Amniotic stem cell (primary cell): ENCODE measurements around the gene CLEC4G.
"Not testable (repeated sequence)": the region's sequence is repeated elsewhere in the genome, so short reads cannot be mapped to it uniquely, and the experiment has no call there.

Experiments
- DNase-seq: peaks from one replicate; lab custom pipeline; 2025; lab: John Stamatoyannopoulos, UW

Gene CLEC4G

DNA sequence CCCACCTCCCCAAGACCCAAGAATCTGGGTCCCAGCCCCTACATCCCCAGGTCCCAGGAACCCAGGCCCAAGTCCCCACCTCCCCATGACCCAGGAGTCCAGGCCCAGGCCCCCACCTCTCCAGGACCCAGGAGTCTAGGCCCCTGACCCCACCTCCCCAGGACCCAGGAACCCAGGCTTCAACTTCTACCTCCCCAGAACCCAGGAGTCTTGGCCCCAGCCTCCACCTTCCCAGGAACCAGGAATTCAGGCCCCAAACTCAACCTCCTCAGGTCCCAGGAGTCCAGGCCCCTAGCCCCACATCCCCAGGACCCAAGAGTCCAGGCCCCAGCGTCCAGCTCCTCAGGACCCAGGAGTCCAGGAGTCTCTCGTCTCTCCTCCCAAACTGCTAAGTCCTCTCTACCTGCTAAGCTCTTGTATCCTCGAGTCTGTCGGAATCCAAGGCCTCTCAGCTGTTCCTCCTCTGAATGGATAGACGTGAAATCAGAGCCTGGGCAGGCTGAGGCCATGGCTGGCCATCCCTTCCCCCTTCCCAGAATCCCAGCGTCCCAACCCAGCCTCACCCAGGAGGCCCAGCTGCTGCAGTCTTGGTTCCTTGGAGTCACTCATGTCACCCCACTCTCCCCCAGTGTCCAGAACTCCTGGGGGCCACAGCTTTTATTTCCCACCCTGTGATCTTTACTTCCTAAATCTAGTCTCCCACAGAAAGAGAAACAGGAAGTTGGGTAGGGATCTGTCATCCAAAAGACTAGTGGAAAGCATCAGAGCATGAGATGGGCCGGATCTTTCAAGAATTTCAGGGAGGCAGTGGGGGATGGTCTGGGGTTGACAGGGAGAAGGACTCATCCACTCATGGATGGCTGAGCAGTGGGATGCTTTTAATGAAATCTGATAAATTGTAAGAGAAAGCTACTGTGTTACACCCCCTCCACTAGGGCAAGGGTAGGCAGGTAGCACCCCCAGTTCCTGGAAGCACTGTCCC, 15.3 kb upstream of the CLEC4G start, which contains the start of gene CD209:
Gene CD209, minus strand, starts transcription at position 632 of the 982 bp plus-strand sequence. Its CDS starts 23 bp downstream, at position 609.
- DNase-seq: no peak

GRCh38 chr19:7746306-7746705, 14.4 kb upstream of the CLEC4G start:
- DNase-seq: not testable (repeated sequence)

DNA sequence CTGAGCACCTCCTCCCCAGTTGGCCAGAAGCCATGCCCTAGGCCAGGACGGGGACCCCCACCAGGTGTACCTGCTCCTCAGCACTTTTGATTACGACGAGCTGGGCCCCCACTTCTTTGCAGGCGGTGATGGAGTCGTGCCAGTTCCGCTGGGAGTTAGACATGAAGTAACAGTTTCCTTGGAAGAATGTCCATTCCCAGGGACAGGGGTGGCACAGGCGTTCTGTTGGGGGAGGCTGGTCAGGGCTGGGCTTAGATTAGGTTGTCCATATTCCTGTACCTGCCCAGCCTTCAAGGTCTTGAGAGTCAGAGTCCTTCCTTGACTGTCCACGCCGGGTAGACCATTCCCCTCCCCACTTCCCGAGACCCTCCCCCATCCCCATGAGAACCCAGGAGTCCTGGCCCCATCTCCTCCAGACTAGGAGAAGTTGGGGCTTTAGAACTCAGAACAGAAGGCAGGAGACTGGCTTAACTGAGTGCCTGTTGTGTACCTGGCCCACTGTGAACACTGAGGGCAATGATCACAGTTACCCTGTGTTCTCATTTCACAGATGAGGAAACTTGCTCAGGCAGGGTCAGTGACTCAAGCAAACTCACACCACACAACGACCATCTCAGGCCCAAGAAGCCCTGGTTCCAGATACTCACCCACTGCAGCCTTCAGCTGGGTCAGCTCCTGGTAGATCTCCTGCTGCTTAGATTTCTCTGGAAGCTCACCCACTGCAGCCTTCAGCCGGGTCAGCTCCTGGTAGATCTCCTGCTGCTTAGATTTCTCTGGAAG, 13.2 kb upstream of the CLEC4G start:
- DNase-seq: no peak

DNA sequence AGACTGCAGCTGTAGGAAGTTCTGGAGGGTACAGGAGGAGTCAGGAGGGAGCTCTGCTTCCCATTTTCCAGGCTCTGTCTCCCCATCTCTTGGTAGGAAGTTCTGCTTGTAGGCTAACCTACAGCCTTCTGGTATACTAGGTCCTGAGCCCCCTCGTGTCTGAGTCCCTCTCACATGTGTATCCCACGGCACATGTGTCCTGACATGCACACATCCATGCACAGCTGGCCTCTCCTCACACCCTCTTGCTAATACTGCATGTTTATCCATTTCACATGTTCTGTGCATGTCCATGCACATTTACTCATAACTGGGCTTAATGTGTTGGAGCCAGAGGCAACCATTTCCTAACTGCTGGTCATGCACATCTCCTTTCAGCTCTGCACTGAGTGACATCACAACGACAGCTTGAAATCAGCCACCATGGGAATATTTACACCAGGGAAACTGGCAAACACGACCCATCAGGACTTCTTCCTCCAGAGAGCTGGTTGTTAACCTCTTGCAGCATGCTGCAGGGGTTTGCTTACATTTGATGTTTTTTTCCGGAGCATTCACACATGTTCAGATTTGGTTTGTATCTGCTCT, 12.4 kb upstream of the CLEC4G start:
- DNase-seq: no peak

- DNase-seq: no peak
Measured at GRCh38 chr19:7743425-7743841, 11.5 kb upstream of the CLEC4G start.

DNA sequence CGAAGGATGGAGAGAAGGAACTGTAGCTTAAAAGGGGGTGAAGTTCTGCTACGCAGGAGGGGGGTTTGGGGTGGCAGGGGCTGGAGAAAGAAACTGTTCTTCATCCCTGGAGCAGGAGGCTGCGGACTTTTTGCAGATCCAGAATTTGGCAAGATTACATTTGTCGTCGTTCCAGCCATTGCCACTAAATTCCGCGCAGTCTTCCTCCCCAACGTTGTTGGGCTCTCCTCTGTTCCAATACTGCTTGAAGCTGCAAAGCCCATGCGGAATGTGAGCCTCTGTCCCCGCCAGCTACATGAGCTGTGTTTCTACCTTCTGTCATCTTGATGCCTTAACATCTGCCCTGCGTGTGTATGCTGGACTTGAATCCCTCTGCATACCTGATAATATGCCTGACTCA, 11.1 kb upstream of the CLEC4G start:
- DNase-seq: no peak

DNA sequence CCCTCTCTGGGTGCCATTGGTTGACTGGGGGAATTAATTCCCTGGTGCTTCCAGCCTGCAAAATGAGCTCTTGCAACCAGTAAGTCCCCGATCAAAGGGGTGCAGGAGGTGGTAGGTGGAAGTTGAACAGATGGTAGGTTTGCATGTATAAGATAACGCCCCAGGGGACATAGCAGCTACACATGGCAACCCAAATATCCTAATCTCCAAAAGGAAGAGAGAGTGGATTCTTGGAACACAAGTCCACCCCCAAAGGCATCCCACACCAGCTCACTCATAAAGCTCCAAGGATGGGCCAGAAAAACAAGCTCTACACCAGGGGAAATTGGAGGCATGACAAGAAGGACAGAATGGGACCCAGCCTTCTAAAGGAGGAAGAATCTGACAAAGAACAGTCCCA, 10.7 kb upstream of the CLEC4G start:
- no peak for DNase-seq

- no peak for DNase-seq
Measured at GRCh38 chr19:7740682-7741054, 8.8 kb upstream of the CLEC4G start.

DNA sequence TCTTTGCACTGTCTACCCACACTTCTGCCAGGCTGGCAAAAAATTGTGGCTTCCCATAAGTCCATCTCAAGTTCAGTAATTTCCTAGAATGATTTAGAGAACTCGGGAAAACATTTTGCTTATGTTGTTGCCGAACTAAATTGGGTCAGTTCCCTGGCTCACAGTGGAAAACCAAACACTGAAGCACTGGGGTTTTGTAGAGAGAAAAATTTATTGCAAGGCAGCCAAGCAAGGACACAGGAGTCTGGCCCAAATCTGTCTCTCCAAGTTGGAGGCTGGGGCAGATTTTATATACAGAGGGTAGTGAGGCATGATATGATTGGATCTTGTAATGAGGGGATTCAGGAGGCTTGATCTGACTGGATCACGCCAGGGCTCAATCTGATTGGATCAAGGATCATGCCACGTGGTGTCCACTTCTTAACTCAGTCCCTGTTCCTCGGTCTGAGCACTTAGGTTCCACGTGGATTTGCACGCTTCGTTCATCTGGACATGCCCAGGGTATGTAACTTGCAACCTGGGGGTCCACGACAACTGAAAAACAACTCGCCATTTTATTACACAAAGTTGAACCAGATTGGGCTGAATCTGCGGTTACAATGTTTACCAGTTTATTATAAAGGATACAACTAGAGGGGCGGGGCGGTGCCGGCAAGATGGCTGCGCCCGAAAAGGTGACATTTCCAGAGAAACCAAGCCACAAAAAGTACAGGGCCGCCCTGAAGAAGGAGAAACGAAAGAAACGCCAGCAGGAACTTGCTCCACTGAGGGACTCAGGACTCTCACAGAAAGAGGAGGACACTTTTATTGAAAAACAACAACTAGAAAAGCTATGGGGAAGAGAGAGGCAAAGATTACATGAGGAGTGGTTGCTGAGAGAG, 8.1 kb upstream of the CLEC4G start:
- no peak for DNase-seq

- no peak for DNase-seq
Measured at GRCh38 chr19:7739211-7739755, 7.4 kb upstream of the CLEC4G start.

- DNase-seq: no peak
Measured at GRCh38 chr19:7738023-7738422, 6.1 kb upstream of the CLEC4G start.

- DNase-seq: no peak
Measured at GRCh38 chr19:7737215-7737614, 5.3 kb upstream of the CLEC4G start.

DNA sequence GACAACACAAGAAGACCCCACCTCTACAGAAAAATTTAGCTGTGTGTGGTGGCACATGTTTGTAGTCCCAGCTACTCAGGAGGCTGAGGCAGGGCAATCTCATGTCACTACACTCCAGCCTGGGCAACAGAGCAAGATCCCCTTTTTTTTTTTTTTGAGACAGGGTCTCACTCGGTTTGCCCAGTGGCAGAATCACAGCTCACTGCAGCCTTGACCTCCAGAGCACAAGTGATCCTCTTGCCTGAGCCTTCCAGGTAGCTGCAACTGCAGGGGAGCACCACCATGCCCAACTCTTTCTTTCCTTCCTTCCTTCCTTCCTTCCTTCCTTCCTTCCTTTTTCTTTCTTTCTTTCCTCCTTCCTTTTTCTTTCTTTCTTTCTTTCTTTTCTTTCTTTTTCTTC, 4.2 kb upstream of the CLEC4G start:
- no peak for DNase-seq

GRCh38 chr19:7734220-7735203, 2.6 kb upstream of the CLEC4G start:
- DNase-seq: no peak

GRCh38 chr19:7733376-7733775, 1.5 kb upstream of the CLEC4G start:
- no peak for DNase-seq

- no peak for DNase-seq
Measured at GRCh38 chr19:7731615-7732014, 295 bp downstream of the CLEC4G start.

GRCh38 chr19:7731218-7731595, 703 bp downstream of the CLEC4G start:
- no peak for DNase-seq

DNA sequence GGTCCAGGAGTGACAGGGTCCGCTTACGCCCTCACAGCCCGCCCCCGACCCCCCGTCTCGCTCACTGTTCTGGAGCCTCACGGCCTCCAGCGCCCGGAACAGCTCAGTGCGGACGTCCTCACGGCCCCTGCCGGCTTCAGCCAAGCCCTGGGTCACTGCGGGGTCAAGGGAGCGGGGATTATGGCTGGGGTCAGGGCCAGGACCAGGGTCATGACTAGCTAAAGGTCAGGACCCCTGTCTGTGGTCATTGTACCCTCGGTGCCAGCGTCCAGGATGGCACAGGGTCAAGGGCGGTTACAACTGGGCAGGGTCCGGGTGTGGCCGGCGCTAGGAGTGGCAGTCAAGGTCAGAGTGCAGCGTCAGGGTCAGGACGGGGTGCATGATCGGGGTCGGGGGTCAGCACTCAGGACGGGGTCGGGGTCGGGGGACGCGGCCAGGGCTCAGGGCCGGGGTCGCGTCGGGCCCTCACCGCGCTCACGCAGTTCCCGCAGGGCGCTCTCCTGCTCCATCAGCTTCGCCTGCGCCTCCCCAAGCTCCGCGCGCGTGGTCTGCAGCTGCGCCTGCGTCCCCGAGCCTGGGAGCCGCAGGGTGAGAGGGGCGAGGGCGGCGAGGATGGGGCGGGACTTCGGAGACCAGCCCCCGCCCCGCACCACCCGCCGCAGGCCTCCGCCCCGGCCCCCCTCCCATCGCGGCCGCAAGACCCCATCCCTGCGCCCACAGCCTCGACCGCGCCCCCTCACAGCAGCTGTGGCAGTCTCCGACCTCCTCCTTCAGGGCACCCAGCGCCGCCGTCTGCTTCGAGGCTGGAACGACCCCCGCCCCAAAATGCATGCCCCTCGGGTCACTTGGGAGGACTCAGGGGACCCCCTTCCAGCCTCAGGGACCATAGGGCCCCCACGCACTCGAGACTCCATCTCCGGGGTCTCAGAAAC, 1.4 kb downstream of the CLEC4G start:
- no peak for DNase-seq

- DNase-seq: no peak
Measured at GRCh38 chr19:7729831-7730285, 2.1 kb downstream of the CLEC4G start.
